ENCODE results near the gene PRR20G.

GRCh38 chr3:127259882-127260281 lies 28.0 kb downstream of the PRR20G start:
- TF ChIP-seq, protein P1, sequence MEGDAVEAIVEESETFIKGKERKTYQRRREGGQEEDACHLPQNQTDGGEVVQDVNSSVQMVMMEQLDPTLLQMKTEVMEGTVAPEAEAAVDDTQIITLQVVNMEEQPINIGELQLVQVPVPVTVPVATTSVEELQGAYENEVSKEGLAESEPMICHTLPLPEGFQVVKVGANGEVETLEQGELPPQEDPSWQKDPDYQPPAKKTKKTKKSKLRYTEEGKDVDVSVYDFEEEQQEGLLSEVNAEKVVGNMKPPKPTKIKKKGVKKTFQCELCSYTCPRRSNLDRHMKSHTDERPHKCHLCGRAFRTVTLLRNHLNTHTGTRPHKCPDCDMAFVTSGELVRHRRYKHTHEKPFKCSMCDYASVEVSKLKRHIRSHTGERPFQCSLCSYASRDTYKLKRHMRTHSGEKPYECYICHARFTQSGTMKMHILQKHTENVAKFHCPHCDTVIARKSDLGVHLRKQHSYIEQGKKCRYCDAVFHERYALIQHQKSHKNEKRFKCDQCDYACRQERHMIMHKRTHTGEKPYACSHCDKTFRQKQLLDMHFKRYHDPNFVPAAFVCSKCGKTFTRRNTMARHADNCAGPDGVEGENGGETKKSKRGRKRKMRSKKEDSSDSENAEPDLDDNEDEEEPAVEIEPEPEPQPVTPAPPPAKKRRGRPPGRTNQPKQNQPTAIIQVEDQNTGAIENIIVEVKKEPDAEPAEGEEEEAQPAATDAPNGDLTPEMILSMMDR (IDR thresholded peaks at IDR 0.05; ENCODE audit: borderline replicate concordance, extremely low read depth, low read length, poor library complexity, severe bottlenecking) = no peak
- no peak for TF ChIP-seq EZH2 (IDR thresholded peaks at IDR 0.05; ENCODE audit: borderline replicate concordance, low read depth, low read length, severe bottlenecking)
